Activated CD8-positive, alpha-beta memory T cell treated with anti-CD3 and anti-CD28 coated beads, Interleukin-2, amount 50 U/mL, for 1 hour (primary cell): ENCODE results near the gene RNF181.
"Not testable (repeated sequence)": the region's sequence is repeated elsewhere in the genome, so short reads cannot be mapped to it uniquely, and the experiment has no call there.

ENCODE experiments used
- DNase-seq: peaks from one replicate; pipeline ENCODE4 v3.0.0-alpha.2; 2020; ENCODE audit errors: extremely low read depth

RNF181 gene

GRCh38 chr2:85577386-85578242, 17.9 kb upstream of the RNF181 start, which contains the start of gene VAMP8:
Gene VAMP8 (plus strand): TSS chr2:85577586. CDS start chr2:85577647, 61 bp downstream.
- no peak for DNase-seq

- DNase-seq = no peak
These were observed 17.0 kb upstream of the RNF181 start for GRCh38 chr2:85578243-85579180.

GRCh38 chr2:85579266-85579935, 16.1 kb upstream of the RNF181 start:
- no peak for DNase-seq

GRCh38 chr2:85580206-85580605, 15.3 kb upstream of the RNF181 start:
- no peak for DNase-seq

GRCh38 chr2:85582492-85582891, 13.1 kb upstream of the RNF181 start:
- DNase-seq = no peak

GRCh38 chr2:85583667-85584353, 11.7 kb upstream of the RNF181 start:
- no peak for DNase-seq

GRCh38 chr2:85584354-85584856, 11.1 kb upstream of the RNF181 start, which contains the start of gene VAMP5:
Gene VAMP5 (plus strand): TSS chr2:85584431. CDS start chr2:85584491, 60 bp downstream.
- DNase-seq = no peak

- no peak for DNase-seq
These were observed 10.4 kb upstream of the RNF181 start for GRCh38 chr2:85584857-85585780.

GRCh38 chr2:85585781-85586105, 9.8 kb upstream of the RNF181 start:
- DNase-seq = no peak

- DNase-seq = no peak
These were observed 7.3 kb upstream of the RNF181 start for GRCh38 chr2:85588236-85588635.

GRCh38 chr2:85588645-85589044, 6.9 kb upstream of the RNF181 start:
- DNase-seq = no peak

GRCh38 chr2:85589181-85589580, 6.4 kb upstream of the RNF181 start:
- no peak for DNase-seq

GRCh38 chr2:85589982-85590791, 5.4 kb upstream of the RNF181 start:
- DNase-seq = no peak

GRCh38 chr2:85590950-85591349, 4.6 kb upstream of the RNF181 start:
- DNase-seq = no peak

- no peak for DNase-seq
These were observed 4.0 kb upstream of the RNF181 start for GRCh38 chr2:85591563-85591962.

- not testable (repeated sequence) for DNase-seq
These were observed 3.2 kb upstream of the RNF181 start for GRCh38 chr2:85592299-85592698.

- no peak for DNase-seq
These were observed 2.5 kb upstream of the RNF181 start for GRCh38 chr2:85593023-85593422.

GRCh38 chr2:85594715-85595300, 737 bp upstream of the RNF181 start:
- DNase-seq = no peak

GRCh38 chr2:85596026-85596333, 435 bp downstream of the RNF181 start:
- no peak for DNase-seq
